ENCODE data around the gene NPPB. TPM values are rescaled to one million over a fixed set of nuclear protein-coding genes. Genes with fewer than 3 reads are reported as not detected.

The NPPB gene
- total and polyA plus RNA-seq, 9 of the 15 experiments (the other 6 are each of a cell fraction or from before 2014, with no cell fraction given) = not detected

GRCh38 chr1:11879311-11880180, 20.8 kb upstream of the NPPB start (continued):
- TF ChIP-seq ILK (tag; IDR thresholded peaks at IDR 0.05; ENCODE audit: borderline replicate concordance, low read depth) = no peak
- no peak for TF ChIP-seq ZNF655 (CRISPR knock-in tag; IDR thresholded peaks at IDR 0.05)
- TF ChIP-seq, protein P1, sequence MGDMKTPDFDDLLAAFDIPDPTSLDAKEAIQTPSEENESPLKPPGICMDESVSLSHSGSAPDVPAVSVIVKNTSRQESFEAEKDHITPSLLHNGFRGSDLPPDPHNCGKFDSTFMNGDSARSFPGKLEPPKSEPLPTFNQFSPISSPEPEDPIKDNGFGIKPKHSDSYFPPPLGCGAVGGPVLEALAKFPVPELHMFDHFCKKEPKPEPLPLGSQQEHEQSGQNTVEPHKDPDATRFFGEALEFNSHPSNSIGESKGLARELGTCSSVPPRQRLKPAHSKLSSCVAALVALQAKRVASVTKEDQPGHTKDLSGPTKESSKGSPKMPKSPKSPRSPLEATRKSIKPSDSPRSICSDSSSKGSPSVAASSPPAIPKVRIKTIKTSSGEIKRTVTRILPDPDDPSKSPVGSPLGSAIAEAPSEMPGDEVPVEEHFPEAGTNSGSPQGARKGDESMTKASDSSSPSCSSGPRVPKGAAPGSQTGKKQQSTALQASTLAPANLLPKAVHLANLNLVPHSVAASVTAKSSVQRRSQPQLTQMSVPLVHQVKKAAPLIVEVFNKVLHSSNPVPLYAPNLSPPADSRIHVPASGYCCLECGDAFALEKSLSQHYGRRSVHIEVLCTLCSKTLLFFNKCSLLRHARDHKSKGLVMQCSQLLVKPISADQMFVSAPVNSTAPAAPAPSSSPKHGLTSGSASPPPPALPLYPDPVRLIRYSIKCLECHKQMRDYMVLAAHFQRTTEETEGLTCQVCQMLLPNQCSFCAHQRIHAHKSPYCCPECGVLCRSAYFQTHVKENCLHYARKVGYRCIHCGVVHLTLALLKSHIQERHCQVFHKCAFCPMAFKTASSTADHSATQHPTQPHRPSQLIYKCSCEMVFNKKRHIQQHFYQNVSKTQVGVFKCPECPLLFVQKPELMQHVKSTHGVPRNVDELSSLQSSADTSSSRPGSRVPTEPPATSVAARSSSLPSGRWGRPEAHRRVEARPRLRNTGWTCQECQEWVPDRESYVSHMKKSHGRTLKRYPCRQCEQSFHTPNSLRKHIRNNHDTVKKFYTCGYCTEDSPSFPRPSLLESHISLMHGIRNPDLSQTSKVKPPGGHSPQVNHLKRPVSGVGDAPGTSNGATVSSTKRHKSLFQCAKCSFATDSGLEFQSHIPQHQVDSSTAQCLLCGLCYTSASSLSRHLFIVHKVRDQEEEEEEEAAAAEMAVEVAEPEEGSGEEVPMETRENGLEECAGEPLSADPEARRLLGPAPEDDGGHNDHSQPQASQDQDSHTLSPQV (IDR thresholded peaks at IDR 0.05) = peak; percentile 88
- TF ChIP-seq DLX4 (CRISPR knock-in tag; IDR thresholded peaks at IDR 0.05) = no peak
- TF ChIP-seq KDM4B (IDR thresholded peaks at IDR 0.05; ENCODE audit: borderline replicate concordance in 2 of 2, low read depth in 1 of 2) = no peak
- TF ChIP-seq CREB5 (CRISPR knock-in tag; IDR thresholded peaks at IDR 0.05) = 0 out of 2 replicates have a peak, but pooled peaks have one; percentile 55
- TF ChIP-seq CREB3 (tag; conservative IDR thresholded peaks at IDR 0.05; ENCODE audit: low read depth) = peak; percentile 75; the same call in 1 of the 2 replicates
- no peak for TF ChIP-seq ELF2 (CRISPR knock-in tag; IDR thresholded peaks at IDR 0.05)
- TF ChIP-seq MYC (IDR thresholded peaks at IDR 0.05; ENCODE audit: low read depth, low read length) = peak; percentile 36; the same call in 1 of the 2 replicates
- TF ChIP-seq MYC (CRISPR knock-in tag; IDR thresholded peaks at IDR 0.05; ENCODE audit: borderline replicate concordance, low read depth) = peak; percentile 24; the same call in 1 of the 2 replicates
- TF ChIP-seq MAX (CRISPR knock-in tag; IDR thresholded peaks at IDR 0.05) = 0 out of 2 replicates have a peak, but pooled peaks have one; percentile 10
- TF ChIP-seq E2F6 (IDR thresholded peaks at IDR 0.05; ENCODE audit: borderline replicate concordance in 1 of 2, extremely low read depth in 1 of 2, insufficient read depth in 1 of 2, insufficient read length in 1 of 2, low read depth in 1 of 2, low read length in 1 of 2, poor library complexity in 1 of 2, severe bottlenecking in 1 of 2) = peak; percentile 15 to 44
- 0 out of 4 replicates have a peak, but pooled peaks of 1 of the 2 experiments have one; percentile 54 for TF ChIP-seq FOXA3 (CRISPR knock-in tag; conservative IDR thresholded peaks at IDR 0.05 in 1 of 2, IDR thresholded peaks at IDR 0.05 in 1 of 2)

Measured in K562 (cell line).